Gastrocnemius medialis (tissue), 4 donors: ENCODE data around the gene THSD4.

ENCODE experiments used
- POLR2A ChIP-seq, 2 donors: fragments of 450-650 bp; IDR thresholded peaks; one replicate each; pipeline ENCODE4 v1.6.1; 2017; ENCODE audit warnings: antibody characterized with exemption in 2 of 2, mild to moderate bottlenecking in 2 of 2, moderate library complexity in 2 of 2
- TF ChIP-seq, protein P1 (sequence below), 5 experiments: fragments of 450-650 bp in 3 of 5; fragments of 200-600 bp in 2 of 5; sonication (generic) in 2 of 5; IDR thresholded peaks in 4 of 5; conservative IDR thresholded peaks in 1 of 5; 1 replicate in 4 of 5; 2 replicates in 1 of 5; pipeline ENCODE4 v1.5.1; 2016 to 2019; ENCODE audit warnings: antibody characterized with exemption in 5 of 5, mild to moderate bottlenecking in 3 of 5, moderate library complexity in 3 of 5

DNA sequence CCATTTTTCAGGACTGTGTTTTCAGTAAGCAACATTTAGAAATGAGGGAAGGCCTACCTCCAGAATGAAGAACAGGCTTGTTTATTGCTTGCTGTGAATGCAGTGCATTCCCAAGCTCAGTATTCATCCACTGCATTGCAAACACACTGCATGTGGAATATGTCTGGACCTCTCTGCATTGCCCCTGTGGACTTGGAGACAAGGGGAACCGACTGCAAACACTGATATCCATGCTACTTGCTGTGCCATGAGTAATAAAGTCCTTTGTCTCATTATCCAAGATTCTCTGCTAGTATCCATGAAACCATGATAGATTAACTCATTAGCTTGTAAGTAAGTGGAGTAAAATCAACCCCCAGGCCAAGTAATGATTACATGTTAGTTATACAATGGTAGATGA, 393.9 kb downstream of the THSD4 start:
- TF ChIP-seq, protein P1, sequence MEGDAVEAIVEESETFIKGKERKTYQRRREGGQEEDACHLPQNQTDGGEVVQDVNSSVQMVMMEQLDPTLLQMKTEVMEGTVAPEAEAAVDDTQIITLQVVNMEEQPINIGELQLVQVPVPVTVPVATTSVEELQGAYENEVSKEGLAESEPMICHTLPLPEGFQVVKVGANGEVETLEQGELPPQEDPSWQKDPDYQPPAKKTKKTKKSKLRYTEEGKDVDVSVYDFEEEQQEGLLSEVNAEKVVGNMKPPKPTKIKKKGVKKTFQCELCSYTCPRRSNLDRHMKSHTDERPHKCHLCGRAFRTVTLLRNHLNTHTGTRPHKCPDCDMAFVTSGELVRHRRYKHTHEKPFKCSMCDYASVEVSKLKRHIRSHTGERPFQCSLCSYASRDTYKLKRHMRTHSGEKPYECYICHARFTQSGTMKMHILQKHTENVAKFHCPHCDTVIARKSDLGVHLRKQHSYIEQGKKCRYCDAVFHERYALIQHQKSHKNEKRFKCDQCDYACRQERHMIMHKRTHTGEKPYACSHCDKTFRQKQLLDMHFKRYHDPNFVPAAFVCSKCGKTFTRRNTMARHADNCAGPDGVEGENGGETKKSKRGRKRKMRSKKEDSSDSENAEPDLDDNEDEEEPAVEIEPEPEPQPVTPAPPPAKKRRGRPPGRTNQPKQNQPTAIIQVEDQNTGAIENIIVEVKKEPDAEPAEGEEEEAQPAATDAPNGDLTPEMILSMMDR (IDR thresholded peaks at IDR 0.05 in 4 of 5, conservative IDR thresholded peaks at IDR 0.05 in 1 of 5) = no peak
- no peak for TF ChIP-seq POLR2A (IDR thresholded peaks at IDR 0.05)
